NCI-H128 (cell line): ENCODE measurements around the gene TBX10.
A peak's percentile ranks its signal among the peaks of the same experiment; 100 is the strongest.
"Not testable (repeated sequence)": the region's sequence is repeated elsewhere in the genome, so short reads cannot be mapped to it uniquely, and the experiment has no call there.

Experiments used
- DNase-seq: peaks from one replicate; lab custom pipeline; 2025; ENCODE audit not compliant: unreplicated experiment; lab: John Stamatoyannopoulos, UW

The TBX10 gene

GRCh38 chr11:67646535-67647336 is 7.2 kb upstream of the TBX10 start:
- no peak for DNase-seq

DNA sequence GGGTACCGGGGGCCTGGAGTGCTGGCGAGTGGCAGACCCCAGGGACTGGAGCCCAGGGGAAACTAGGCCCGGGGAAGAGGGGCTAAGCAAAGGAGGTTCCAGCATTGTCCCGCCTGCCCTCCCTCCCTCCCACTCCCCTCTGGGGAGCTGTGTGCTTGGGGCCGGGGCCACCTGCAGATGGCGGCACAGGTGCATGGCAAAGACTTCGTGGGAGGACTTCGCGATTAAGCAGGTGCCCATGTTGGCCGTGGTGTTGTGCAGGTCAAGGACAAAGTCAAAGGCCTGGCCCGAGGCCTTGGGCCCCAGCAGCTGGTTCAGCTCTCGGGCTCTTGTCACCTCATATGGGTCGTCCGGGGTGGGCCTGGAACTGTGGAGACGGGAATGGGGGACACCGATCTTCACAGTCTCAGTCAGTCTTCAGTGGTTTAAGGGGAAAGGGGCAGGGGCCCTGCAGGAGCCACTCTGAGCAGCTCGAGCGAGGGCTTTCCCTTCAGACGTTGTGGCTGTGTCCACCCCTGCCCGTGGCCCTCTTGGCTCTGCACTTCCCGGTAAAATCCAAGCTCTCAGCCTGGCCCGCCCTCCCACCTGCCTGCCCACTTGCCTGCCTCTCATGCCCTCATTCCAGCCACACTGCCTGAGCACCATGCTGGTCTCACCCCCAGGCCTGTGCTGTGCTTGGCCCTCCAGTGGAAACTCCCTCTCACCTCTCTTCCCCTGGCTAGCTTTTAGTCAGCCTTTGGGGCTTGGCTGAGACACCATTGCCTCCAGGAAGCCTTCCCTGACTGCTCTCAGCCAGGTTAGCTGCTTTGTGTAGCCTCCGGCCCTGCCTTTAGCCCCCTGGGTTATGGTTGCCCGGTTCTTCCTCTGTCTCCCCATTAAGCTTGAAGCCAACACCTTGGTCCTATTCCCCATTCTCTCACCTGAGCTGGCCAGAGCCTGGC is 6.2 kb upstream of the TBX10 start:
- DNase-seq, result no peak

GRCh38 chr11:67644472-67645418 is 5.2 kb upstream of the TBX10 start:
- DNase-seq, result no peak

DNA sequence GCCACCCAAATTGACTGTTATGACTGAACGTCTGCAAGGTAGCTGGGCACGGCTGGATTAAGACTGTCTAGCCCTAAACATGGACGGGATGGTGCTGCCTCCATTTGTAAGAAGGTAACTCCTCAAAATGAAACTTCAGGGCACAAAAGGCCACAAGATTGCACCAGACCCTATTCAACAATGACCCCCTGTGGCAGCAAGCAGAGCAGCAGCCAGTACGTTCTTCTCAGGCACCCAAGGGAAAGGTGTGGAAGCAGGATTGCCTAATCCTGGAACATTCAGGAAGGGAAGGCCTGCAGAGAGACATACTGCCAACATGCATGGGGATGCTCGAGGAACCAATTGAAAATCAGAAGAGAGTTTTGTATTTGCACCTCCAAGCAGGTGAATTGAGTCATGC is 4.5 kb upstream of the TBX10 start:
- DNase-seq, result no peak

- no peak for DNase-seq
These were observed 2.9 kb upstream of the TBX10 start for GRCh38 chr11:67642173-67643120.

- no peak for DNase-seq
These were observed 2.0 kb upstream of the TBX10 start for GRCh38 chr11:67641338-67642172.

DNA sequence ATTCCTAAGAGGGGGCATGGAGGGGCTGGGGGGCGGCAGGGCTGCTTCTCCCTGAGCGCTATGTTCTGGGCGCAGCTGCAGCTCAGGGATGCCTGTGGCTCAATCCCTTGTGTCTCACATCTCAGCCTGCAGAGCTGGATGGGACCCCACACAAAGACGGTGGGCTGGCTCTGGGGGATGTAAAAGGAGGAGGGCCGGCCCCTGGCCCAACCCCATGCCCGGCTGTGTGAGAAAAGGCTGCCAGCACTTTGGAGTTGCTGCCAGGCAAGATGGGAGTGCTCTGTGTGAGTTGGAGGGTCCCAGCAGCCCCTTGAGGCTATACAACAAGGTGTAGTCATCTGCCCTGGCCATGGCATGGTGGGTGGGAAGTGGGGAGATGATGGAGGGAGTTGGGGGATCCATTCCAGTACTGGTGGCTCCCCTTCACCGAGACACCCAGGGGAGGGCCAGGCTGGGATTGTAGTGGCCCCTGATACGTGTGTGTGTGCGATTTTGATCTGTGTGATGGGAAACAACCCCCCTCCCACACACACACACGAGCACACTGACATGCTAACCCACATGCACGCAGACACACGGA is 1.3 kb upstream of the TBX10 start:
- no peak for DNase-seq

- DNase-seq, result peak; percentile 29
These were observed 626 bp upstream of the TBX10 start for GRCh38 chr11:67640021-67640757.

- DNase-seq, result no peak
These were observed 777 bp downstream of the TBX10 start for GRCh38 chr11:67638535-67639437.

DNA sequence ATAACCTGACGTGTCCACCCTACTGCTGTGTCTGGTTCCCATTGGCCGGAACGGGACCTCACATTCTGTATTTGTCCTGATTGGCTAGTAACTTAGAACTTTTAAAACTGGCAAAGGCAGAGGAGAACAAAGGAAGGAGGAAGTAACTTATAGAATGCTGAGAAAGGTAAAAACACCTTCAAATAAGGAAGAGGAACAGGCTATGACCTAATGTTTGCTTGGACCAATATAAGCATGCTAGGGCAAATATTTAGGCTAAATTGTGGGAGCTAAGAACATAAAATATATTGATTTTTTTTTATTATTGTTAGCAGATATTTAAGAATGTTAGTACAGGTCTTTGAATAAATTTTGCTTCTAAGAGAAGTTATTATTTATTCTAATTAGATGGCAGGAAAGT is 2.1 kb downstream of the TBX10 start:
- not testable (repeated sequence) for DNase-seq

DNA sequence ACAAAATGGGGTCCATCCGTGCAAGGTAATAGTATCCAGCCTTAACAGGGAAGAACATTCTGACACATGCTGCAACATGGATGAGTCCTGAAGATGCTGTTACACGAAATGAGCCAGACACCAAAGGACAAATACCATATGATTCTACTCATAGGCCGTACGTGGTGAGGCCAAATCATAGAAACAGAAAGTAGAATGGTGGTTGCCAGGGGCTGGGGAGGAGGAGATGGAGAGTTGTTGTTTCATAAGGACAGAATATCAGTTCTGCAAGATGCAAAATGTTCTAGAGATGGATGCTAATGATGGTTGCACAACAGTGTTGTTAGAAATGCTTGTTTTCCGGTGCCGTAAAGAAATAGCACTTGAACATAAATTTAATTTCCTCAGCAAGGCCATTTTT is 2.6 kb downstream of the TBX10 start:
- no peak for DNase-seq

- no peak for DNase-seq
These were observed 4.4 kb downstream of the TBX10 start for GRCh38 chr11:67635231-67635521.

GRCh38 chr11:67634366-67635230 is 5.0 kb downstream of the TBX10 start:
- DNase-seq, result no peak

DNA sequence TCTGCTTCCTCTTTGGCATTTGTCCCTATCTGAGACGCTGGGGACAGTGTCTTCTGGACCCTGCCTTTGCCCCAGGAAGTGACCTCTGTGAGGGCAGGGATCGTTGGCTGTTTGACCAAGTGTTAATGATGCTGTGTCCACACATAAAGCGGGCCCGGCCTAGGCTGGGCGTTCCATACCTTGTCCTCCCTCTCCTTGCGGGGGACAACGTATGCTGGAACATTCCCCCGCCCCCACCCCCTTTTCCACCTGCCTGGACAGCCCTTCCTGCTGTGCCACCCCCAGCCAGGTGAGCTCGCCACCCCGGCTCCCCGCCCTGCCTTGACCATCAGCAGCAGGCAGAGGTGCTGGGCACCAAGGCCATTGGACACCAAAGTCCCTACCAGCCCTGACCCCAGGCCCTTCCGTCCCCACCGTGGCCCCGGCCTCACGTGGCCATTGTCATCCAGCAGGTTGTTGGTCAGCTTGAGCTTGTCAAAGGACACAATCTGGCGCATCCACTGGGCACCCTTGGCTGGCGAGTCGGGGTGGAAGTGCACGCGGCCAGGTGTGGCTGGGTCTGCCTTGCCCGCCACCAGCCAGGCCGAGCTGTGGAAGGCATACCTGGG is 5.7 kb downstream of the TBX10 start:
- DNase-seq, result no peak

GRCh38 chr11:67632982-67633755 is 6.4 kb downstream of the TBX10 start:
- no peak for DNase-seq
